GM19463 (cell line): ENCODE data around the gene GATA3.
"Not testable (repeated sequence)": the region's sequence is repeated elsewhere in the genome, so short reads cannot be mapped to it uniquely, and the experiment has no call there.

Source experiments
- ATAC-seq: cut with Tn5 transposase; IDR thresholded peaks from one replicate; pipeline ENCODE4 v1.9.1; 2021; ENCODE audit warnings: mild to moderate bottlenecking, moderate library complexity; ENCODE audit not compliant: unreplicated experiment

The GATA3 gene

DNA sequence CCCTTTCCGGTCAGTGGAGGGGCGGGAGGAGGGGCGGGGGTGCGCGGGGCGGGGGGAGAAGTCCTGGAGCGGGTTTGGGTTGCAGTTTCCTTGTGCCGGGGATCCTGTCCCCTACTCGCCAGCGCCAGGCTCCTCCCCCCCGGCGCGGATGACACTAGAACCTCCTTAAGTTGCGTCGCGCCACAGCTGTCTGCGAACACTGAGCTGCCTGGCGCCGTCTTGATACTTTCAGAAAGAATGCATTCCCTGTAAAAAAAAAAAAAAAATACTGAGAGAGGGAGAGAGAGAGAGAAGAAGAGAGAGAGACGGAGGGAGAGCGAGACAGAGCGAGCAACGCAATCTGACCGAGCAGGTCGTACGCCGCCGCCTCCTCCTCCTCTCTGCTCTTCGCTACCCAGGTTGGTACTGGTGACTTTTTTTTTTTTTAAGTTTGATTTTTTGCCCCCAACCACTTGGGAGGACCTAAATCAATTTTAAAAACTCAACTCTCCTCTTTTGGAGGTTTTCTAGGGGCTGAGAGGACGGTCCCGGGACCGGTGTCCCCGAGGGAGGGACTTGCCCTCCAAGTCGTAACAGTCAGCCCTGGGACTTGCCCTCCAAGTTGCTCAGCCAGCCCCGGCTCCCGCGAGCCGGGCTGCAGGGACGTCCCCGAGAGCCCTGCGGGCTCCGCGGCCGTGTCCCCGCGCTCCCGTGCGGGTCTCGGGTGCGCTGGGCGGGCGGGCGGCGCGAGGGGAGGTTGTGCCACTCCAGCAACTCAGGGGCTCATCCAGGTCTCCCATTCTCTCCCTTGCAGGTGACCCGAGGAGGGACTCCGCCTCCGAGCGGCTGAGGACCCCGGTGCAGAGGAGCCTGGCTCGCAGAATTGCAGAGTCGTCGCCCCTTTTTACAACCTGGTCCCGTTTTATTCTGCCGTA, at the start of gene GATA3:
GATA3 (plus strand) TSS at position 195 of the 914 bp plus-strand sequence. CDS start 968 bp downstream, outside the sequence.
- ATAC-seq = peak; percentile 29

- ATAC-seq = peak; percentile 88
These were observed 48.1 kb upstream of the GATA3 start for GRCh38 chr10:8006274-8006999.

DNA sequence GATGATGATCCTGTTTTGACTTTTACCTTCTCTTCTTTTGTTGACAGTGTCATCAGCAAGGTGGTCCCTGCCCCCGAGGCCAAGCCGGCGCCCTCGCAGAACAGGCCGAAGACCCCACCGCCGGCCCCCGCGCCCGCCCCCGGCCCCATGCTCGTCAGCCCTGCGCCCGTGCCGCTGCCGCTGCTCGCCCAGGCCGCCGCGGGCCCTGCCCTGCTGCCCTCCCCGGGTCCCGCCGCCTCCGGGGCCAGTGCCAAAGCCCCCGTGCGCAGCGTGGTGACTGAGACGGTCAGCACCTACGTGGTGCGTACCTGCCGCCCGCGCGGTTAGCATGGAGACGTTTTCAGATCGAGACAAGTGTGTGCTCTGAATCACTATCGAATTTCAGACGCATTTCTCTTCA, 45.5 kb upstream of the GATA3 start:
- ATAC-seq = no peak

- no peak for ATAC-seq
These were observed 41.5 kb upstream of the GATA3 start for GRCh38 chr10:8013006-8013405.

- no peak for ATAC-seq
These were observed 40.9 kb upstream of the GATA3 start for GRCh38 chr10:8013619-8014018.

DNA sequence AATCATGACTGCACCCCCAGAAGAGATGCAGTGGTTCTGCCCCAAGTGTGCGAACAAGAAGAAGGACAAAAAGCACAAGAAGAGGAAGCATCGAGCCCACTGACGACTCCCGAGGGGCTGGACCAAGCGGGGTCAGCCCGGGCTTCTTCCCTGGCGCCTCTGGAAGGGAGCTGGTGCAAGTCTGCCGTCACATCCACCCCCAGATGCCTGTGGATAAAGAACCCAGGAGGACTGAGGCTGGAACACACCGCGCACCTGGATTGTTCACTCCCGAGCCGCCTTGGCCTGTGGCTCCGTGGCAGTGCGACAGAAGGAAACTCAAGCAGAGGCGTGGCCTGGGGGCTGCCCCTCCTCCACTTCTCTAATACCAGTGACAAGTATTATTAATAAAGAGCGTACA, 39.8 kb upstream of the GATA3 start:
- ATAC-seq = no peak

- no peak for ATAC-seq
These were observed 37.2 kb upstream of the GATA3 start for GRCh38 chr10:8017277-8017676.

DNA sequence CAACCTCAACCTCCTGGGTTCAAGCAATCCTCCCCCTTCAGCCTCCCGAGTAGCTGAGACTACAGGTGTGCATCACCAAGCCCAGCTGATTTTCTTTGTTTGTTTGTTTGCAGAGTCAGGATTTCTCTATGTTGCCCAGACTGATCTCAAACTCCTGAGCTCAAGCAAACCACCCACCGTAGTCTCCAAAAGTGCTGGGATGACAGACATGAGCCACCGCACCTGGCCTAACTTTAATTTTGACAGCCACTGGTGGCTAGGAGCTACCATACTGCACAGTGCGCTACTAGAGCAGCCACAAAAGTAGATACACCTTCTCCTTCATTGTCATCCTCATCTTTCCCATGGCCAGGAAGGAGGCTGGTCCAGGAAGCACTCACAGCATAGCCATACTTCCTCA, 31.2 kb upstream of the GATA3 start:
- ATAC-seq = no peak

DNA sequence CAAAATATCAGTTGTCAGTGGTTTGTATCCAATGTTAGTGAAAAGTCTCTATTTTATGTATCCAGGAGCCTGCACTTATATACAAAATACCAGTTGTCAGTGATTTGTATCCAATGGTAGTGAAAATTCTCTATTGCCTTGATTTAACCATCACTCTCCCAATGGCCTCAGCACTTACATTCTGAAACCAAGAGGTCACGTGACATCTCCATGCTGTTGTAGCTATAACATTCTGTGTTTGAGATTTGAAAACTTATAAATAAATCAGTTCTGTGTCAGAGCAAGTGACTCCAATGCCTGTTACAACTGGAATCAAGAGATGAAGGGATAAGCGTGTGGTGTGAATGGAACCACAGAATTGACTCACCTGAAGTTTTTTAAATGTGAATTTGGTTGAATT, 30.6 kb upstream of the GATA3 start:
- ATAC-seq = no peak

- ATAC-seq = no peak
These were observed 27.9 kb upstream of the GATA3 start for GRCh38 chr10:8026349-8027259.

- not testable (repeated sequence) for ATAC-seq
These were observed 23.3 kb upstream of the GATA3 start for GRCh38 chr10:8031211-8031610.

DNA sequence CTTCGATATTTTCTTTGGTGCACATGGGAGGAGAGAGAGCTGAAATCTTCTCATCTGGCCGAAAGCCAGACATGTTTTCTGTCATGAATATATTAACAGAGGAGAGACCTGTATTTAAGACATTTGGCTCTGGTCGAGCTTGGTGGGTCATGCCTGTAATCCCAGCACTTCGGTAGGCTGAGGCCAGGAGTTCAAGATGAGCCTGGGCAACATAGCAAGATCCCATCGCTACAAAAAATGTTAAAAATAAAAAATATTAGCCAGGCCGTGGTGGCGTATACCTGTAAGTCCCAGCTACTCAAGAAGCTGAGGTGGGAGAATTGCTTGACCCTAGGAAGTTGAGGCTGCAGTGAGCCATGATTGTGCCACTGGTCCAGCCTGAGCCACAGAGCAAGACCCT, 21.9 kb upstream of the GATA3 start:
- no peak for ATAC-seq

DNA sequence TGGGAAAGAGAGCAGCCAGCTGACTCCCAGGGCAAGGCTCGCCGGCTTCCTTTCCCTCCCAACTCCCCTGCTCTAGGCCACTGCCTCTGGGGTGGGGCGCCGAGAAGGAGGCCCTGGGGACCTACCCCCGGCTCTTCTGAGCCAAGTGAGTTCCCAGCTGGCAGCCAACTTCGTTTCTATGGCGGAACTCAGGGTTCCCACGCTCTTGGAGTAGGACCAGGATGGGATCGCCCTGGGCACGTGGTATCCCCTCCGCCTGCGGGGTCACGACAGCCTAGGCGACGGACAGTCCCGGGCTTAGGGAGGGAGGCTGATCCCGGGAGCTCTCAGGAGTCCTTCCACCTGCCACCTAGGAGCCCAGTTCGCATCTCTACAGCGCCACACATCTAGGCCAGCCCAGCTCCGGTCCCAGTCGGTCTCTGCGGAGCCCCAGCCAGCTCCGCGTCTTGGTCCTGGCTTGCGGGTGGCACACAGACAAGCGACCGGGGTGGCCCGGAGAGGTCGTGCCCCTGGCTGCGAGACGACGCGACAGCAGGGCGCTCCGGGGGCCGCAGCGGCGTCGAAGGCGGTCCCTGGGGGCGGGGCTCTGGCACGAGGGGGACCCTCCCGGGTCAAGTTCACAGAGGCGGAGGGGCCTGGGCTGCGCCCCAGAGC, 20.5 kb upstream of the GATA3 start:
- ATAC-seq = no peak

GRCh38 chr10:8034466-8035005, 20.0 kb upstream of the GATA3 start:
- no peak for ATAC-seq

- no peak for ATAC-seq
These were observed 19.4 kb upstream of the GATA3 start for GRCh38 chr10:8035006-8035640.

- ATAC-seq = no peak
These were observed 18.6 kb upstream of the GATA3 start for GRCh38 chr10:8035641-8036470.

DNA sequence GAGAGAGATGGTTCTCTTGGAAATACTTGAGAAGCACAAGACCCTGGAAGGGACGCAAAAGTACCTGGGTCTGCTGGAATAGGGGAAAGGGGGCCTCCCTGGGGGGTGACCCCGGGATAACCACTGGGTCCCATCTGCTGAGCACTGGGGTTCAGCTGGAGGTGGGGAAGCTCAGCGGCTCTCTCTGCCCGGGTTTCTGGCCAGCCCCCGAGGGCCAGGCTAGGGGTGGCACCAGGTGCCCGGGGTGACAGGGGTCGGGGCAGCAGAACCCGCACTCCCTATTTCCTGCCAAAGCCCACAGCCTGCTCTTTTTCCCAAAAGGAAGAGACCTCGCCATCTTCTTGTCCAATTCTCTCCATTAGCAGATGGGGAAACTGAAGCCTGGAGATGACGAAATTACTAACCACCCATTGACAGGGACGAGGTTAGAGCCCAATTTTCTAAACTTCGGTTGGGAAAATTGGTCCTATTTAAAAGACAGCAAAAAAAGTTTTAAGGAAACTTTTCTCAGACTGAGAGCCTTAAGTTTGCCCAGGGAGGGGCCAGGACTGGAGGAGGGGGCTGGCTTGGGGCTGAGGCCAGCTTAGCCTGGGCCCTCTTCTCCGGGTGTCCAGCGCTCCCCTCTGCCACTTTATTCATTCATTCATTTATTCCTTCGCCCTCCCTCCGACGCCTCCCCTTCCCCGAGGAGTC, 17.8 kb upstream of the GATA3 start:
- no peak for ATAC-seq

- no peak for ATAC-seq
These were observed 17.2 kb upstream of the GATA3 start for GRCh38 chr10:8037199-8037801.
